GM18519 (cell line): Measurements from ENCODE around the gene MYBPH.

Source experiments
- ATAC-seq: cut with Tn5 transposase; IDR thresholded peaks from one replicate; pipeline ENCODE4 v1.9.1; 2021; ENCODE audit warnings: mild to moderate bottlenecking, moderate library complexity; ENCODE audit not compliant: unreplicated experiment, low FRiP score

MYBPH gene

DNA sequence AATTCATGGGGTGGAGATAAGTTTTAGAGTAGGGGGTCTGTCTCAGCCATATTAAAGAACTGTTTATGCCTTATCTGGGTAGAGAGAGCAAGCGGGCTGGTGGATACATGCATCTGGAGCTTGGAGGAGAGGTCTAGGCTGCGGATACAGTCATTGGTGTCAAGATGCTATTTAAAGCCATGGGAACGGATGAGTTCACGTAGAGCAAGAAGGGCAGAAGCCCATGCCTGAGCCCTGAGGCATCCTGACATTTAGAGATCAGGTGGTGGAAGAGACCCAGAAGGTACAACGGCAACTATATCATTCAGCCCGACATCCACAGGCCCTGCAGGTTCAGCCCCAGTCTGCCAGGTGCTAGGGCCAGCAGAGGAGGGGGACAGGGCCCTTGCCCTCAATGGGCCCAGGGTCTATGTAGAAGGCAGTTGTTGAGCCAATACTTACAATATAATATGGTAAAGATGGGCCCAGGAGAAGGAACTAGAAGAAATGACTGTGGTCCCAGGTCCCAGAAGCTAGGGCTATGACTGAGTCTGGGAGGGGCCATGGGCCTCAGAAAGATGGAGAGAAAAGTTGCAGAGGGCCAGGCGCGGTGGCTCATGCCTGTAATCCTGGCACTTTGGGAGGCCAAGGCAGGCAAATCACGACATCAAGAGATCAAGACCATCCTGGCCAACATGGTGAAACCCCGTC is 26.0 kb upstream of the MYBPH start:
- ATAC-seq: no peak

- ATAC-seq: no peak
Measured at GRCh38 chr1:203200916-203201315, 25.3 kb upstream of the MYBPH start.

- no peak for ATAC-seq
Measured at GRCh38 chr1:203199816-203200571, 24.4 kb upstream of the MYBPH start.

DNA sequence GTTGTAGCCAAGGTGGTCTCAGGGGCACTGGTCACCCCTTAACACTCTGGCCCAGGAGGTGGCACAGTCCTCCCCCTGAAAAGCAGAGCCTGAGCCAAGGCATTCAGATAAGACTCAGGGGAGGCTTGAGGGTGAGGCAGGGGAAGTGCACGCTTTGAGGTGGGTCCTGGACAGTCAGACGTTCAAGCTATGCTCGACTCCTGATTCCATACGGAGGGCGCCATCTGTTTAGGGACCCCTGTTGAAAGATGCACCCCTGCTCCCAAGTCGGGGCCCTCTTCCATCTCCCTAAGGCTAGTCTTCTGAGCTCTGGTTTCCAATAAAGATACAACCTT is 23.8 kb upstream of the MYBPH start:
- no peak for ATAC-seq

DNA sequence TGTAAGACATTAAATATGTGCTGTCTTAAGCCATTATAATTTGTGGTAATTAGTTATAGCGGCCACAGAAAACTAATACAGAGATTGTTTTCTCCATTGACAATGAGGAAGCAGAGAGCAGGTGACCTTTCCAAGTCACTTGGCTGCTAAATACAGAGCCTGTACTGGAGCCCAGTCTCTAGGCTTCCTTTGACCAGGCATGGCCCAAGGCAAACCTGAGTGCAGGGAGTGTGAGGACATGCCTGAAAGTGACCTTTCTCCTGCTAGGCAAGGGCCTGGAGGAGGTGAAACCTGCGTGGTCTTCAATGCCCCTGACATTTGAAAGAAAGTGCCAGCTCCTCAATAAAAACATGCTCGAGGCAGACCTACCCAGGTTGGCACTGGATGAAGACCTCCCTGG is 23.4 kb upstream of the MYBPH start:
- no peak for ATAC-seq

- ATAC-seq: no peak
Measured at GRCh38 chr1:203197625-203198024, 22.0 kb upstream of the MYBPH start.

DNA sequence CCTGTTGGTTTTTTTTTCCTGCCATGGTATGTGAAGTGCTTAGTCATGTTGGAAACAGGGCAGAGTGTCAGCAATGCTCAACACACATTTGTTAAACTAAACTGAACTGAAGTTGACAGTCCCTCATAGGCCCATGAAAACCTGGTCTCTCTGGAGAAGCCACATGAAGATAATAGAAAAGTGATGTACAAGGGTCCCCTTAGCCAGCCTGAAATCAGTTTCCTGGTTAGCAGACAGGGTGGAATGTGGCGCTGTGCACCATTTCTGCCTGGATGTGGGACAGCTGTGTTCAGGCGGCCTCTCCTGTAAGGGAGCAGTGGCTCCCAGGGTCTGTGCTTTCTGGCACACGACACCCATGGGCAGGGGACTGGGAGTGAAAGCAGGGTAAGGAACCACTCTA is 20.7 kb upstream of the MYBPH start:
- ATAC-seq: no peak

DNA sequence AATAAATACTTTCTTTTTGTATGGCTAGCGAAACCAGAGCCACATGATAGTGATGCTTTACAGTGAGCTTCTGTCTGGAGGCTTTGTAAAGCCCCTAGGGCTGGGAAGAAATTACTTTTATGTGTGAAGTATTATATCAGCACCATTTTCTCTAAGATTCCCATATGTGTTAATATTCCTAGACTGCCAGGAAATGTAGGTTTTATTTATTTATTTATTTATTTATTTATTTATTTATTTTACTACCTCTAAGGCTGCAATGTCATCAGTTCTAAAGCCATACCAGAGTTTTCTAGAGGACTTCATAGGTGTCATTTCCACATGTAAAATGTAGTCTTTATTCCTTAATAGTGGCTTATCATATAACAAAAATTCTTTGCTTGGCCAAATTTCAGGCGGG is 15.3 kb upstream of the MYBPH start:
- ATAC-seq: no peak

- no peak for ATAC-seq
Measured at GRCh38 chr1:203189951-203190352, 14.3 kb upstream of the MYBPH start.

- ATAC-seq: no peak
Measured at GRCh38 chr1:203188686-203189232, 13.1 kb upstream of the MYBPH start.

- ATAC-seq: no peak
Measured at GRCh38 chr1:203187689-203188264, 12.2 kb upstream of the MYBPH start.

- ATAC-seq: no peak
Measured at GRCh38 chr1:203187304-203187685, 11.7 kb upstream of the MYBPH start.

DNA sequence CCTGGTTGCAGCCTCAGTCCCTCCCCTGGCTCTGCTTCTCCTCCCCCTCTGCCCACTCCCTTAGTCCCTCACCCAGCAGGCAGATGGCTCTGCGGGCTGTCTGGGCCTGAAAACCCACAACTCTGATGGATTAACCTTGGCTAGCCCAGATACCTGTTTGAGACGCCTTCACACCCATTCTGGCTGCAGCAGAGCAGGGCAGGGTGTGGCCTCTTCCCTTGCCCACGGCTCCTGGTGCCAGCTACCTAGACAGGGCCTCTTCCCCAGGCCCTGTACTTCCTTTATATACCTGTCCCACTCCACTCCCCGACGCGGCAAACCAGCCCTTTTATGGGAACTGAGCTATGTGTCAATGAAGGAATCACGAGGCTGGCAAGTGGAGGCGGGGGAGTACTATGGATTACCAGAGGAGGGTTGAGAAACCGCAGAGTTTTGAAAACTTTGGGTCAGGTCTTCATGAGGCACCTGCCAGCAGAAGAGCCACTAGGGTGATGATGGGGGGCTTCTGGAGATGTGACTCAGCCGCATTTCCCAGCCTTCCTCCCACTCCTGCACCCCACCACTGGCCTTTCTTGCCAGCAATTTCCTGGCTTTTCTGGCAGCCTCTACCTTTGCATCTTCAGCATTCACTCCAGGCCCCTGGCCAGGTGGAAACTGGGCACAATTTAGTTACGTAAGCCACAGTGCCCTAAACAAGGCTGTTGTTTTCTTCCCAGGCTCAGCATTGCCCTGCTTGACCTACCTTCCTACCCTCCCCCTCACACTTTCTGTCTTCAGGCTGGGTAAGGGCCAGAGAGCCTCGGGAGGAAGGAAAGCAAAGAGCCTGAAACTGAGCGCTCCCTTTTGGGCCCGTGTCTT is 11.0 kb upstream of the MYBPH start, which contains the start of gene CHI3L1:
CHI3L1 (minus strand) TSS at position 259 of the 858 bp plus-strand sequence; CDS start at position 178, 81 bp downstream.
- no peak for ATAC-seq

GRCh38 chr1:203186091-203186445 is 10.4 kb upstream of the MYBPH start:
- ATAC-seq: no peak

DNA sequence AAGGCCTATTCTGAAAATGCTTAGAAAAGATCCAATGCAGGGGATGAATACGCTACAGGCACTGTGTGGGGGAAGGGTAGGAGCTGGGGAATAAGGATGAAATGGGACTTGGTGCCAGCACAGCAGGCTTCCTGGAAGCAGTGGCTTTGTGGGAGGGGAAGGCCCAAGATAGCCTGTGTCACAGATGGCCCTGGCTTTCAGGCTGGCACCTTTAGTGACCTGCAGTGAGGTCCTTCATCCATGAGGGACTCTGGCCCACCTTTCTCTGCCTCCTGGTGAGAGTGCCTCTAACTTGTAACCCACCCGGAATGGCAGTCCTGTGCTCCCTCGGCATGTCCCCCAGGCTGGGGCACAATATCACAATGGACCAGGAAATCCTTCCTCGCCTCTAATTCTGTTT is 10.0 kb upstream of the MYBPH start:
- no peak for ATAC-seq

GRCh38 chr1:203185061-203185461 is 9.4 kb upstream of the MYBPH start:
- ATAC-seq: no peak

DNA sequence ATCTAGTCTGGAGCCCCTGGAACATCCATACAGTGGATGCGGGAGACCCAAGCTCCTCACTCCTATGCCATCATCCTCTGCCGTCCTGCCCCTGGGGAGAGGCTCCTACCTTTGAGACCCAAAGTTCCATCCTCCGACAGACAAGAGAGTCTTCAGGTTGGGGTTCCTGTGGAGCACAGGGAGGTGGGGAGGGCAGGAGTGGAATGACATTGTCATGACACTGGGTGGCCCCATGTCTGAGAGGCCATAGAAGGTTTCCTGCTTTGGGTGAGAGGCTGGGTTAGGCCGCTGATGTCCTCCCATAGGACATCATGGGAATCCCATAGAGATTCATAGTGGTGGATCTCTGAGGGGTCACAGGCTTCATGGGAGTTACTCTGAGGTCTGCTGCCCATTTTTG is 8.8 kb upstream of the MYBPH start:
- no peak for ATAC-seq

- no peak for ATAC-seq
Measured at GRCh38 chr1:203183828-203184227, 8.2 kb upstream of the MYBPH start.

- no peak for ATAC-seq
Measured at GRCh38 chr1:203182387-203182953, 6.8 kb upstream of the MYBPH start.

- ATAC-seq: no peak
Measured at GRCh38 chr1:203181586-203182386, 6.2 kb upstream of the MYBPH start.
